GM19328 (cell line): ENCODE measurements around the gene UAP1.
"Not testable (repeated sequence)": the region's sequence is repeated elsewhere in the genome, so short reads cannot be mapped to it uniquely, and the experiment has no call there.

Experiments
- ATAC-seq: cut with Tn5 transposase; IDR thresholded peaks from one replicate; pipeline ENCODE4 v1.9.1; 2021; ENCODE audit warnings: mild to moderate bottlenecking, moderate library complexity; ENCODE audit not compliant: unreplicated experiment

UAP1 gene

GRCh38 chr1:162564762-162565218 is 3.3 kb downstream of the UAP1 start:
- ATAC-seq: no peak

GRCh38 chr1:162565460-162565859 is 3.9 kb downstream of the UAP1 start:
- ATAC-seq: no peak

GRCh38 chr1:162566870-162567269 is 5.3 kb downstream of the UAP1 start:
- ATAC-seq: no peak

- no peak for ATAC-seq
Measured at GRCh38 chr1:162568802-162569201, 7.3 kb downstream of the UAP1 start.

- no peak for ATAC-seq
Measured at GRCh38 chr1:162570718-162571117, 9.2 kb downstream of the UAP1 start.

- not testable (repeated sequence) for ATAC-seq
Measured at GRCh38 chr1:162571121-162571520, 9.6 kb downstream of the UAP1 start.

- no peak for ATAC-seq
Measured at GRCh38 chr1:162571696-162572095, 10.2 kb downstream of the UAP1 start.

- no peak for ATAC-seq
Measured at GRCh38 chr1:162573136-162573535, 11.6 kb downstream of the UAP1 start.

- ATAC-seq: no peak
Measured at GRCh38 chr1:162578071-162578700, 16.7 kb downstream of the UAP1 start.

GRCh38 chr1:162578936-162579335 is 17.4 kb downstream of the UAP1 start:
- no peak for ATAC-seq

GRCh38 chr1:162580308-162580707 is 18.8 kb downstream of the UAP1 start:
- ATAC-seq: no peak

- not testable (repeated sequence) for ATAC-seq
Measured at GRCh38 chr1:162582901-162583300, 21.4 kb downstream of the UAP1 start.

- not testable (repeated sequence) for ATAC-seq
Measured at GRCh38 chr1:162585101-162585500, 23.6 kb downstream of the UAP1 start.

GRCh38 chr1:162587347-162587746 is 25.8 kb downstream of the UAP1 start:
- no peak for ATAC-seq

GRCh38 chr1:162587761-162588260 is 26.3 kb downstream of the UAP1 start:
- no peak for ATAC-seq

- no peak for ATAC-seq
Measured at GRCh38 chr1:162590101-162590500, 28.6 kb downstream of the UAP1 start.

- no peak for ATAC-seq
Measured at GRCh38 chr1:162590686-162591085, 29.2 kb downstream of the UAP1 start.

- ATAC-seq: no peak
Measured at GRCh38 chr1:162596514-162597170, 35.1 kb downstream of the UAP1 start.

- no peak for ATAC-seq
Measured at GRCh38 chr1:162599451-162599850, 37.9 kb downstream of the UAP1 start.

- ATAC-seq: not testable (repeated sequence)
Measured at GRCh38 chr1:162603117-162603516, 41.6 kb downstream of the UAP1 start.

GRCh38 chr1:162605225-162605927 is 43.9 kb downstream of the UAP1 start:
- no peak for ATAC-seq

- no peak for ATAC-seq
Measured at GRCh38 chr1:162609306-162609705, 47.8 kb downstream of the UAP1 start.
